Activated naive CD4-positive, alpha-beta T cell (primary cell): ENCODE results near the gene MYH9.

ENCODE experiments used
- DNase-seq, 4 experiments: peaks; one replicate each; lab custom pipeline; 2025; lab: John Stamatoyannopoulos, UW

MYH9 gene

DNA sequence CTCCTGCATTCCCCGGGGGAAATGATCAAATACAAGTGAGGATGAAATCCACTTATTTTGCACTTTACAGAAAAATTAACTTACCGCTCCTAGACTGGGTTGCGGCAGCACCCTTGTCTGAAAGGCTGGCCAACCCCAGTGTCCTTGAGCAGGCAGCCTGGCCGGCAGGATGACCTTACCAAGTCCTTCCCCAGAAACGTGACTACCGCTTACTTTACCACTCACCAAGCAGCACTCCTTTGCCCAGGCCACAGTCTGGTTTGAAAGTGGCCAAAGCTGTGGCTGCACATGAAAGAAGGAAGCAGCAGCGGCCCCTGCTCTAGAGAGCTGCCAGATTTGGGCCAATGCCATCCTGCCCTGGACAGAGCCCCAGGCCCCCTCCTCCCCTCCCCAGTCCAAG lies 20.3 kb downstream of the MYH9 start:
- DNase-seq = no peak

DNA sequence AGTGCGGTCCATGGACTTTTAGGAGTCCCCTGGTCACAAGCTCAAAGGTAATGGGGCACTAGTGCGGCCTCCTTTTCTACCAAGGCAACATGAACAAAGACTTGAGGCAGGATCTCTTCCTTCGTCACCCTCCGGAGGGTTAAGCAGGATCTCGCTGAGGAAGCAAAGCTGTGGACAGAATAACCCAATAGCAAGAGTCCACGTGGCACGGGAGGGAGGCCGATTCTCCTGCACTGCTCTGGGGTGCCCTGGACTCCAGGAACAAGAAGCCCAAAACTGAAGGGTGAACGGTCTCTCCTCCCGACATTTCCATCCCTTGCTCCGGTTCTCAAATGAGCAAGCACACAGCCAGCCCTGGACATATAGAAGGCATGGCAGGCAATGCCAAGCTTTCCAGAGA lies 20.7 kb downstream of the MYH9 start:
- DNase-seq = no peak

DNA sequence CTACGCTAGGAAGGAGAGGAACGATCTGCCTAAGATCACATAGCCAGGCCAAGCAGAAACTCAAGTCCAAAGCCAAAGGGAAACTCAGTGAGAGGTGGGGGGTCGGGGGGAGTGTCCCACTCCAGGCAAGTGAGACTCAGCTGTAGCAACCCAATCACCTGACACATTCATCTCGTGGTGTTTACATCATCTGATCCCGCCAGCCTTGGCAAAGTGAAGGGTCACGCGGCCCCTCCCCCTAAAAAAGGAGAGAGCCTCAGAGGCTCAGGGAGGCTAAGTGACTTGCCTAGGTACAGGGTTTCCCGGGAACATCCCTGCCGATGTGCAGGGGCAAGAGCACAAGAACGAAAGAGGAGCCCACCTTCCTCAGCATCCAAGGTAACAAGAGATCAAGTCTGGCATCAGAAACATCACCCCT lies 21.5 kb downstream of the MYH9 start:
- no peak for DNase-seq

DNA sequence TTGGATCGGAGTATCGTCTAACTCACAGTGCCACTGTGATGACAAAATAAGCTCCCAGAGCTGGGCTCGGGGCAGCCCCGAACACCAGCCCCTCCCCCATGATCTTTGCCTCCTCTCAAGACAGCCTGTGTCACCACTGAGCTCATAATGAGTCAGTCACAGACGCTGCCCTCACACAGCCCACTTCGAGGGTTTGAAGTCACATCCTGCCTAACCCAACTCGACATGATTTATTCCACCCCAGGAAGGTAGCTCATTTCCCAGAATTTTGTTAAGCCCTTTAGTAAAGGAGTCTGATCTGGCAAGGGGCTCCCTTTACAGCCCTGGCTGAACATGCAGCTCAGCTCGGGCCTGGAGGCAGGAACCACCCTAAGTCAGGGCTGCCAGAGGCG lies 22.8 kb downstream of the MYH9 start:
- DNase-seq = peak; percentile 47 to 70 (median 50)

DNA sequence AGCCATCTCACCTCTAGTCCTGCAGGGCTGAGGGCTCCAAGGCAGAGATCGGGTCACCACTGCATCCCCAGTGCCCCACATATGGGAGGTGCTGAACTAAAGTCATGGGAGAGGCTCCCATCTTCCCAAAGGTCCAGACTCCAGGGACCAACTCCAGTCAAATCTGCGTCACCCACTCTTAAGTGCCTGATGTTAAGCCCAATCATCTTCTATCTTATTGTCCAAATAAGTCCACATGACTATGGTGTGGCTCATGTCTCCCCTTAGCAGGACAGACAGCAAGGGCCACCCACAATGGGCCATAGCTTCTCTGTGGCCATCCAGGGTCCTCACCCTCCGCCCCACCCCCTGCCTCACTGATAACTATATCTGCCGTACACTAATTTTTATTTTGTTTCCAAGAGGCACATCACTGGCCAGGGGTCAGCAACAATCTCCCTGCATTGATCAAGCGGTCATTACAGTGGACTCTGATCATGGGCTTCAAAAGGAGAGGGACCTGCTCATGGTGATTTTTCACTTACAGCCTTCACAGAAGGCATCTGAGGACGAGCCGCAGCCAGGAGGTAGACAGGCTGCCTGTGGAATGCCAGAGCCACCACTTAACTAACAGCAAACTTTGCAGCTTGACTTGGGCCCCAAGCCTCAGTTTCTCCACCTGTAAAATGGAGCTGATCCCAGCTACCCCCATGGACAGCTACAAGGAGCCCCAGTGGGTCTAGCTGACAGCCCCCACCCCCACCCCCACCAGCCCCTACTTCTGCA lies 23.3 kb downstream of the MYH9 start:
- no peak for DNase-seq

DNA sequence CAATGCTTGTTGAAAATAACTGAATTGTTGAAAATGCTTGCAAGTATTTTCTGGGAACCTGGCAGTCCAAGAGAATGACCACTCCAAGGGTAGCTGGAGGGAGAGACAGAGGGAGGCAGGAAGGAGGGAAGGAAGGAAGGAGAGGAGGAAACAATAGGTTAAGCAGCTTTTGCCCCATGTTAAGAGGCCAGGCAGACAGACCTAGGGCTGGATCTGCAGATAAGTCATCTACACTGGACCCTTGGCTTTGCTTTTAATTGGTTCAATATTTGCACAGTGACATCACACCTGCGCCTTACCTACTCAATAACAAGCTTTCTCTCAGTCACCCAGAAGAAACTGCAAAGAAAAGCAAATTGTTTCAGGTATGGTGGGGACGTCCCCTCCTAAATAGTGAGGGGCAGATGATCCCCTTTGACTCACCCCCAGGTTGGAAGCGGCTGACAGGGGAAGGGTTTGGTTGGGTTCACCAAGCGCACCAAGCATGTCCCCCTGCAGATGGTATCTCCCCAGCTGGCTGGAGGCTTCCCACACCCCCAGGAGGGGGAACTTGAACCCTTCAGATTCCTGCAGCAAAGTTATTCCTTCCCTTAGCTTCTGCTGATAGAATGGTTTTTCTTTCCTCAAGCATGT lies 24.3 kb downstream of the MYH9 start:
- no peak for DNase-seq

DNA sequence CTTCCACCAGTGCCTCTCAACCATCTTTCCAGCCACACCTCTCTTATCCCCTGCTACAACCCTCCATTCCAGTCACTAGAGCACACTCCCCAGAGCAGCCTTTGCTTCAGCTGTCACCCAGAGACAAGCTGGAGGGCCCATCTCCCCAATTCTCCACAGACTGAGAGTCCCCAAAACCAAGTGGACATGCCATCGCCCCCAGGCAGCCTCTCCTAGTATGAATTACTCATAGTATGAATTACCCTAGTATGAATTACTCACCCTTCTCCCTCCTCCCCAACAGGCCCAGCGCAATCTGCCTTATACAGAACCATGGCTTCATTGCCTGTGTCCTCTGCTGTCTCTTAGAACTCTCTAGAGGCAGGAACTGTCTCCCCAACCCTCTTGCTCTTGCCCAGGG lies 24.8 kb downstream of the MYH9 start:
- DNase-seq = no peak

DNA sequence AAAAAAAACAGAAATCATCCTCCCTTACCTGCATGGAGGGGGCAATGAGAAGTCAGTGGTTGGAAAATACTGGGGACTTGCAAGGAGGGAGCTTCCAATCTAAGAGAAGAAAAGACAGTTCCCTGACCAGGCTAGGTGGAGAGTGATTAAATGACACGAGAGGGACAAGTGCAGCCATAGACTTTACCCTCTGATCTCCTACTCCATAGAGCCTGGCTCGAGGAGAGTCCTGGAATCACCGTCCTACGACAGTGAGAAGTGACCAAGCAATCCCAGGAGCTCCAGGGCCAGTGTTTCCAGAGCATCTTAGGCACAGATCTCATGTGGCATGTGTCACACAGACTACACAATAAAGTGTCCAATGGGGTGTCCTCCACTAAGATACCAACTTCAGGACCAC lies 25.7 kb downstream of the MYH9 start:
- DNase-seq = no peak

DNA sequence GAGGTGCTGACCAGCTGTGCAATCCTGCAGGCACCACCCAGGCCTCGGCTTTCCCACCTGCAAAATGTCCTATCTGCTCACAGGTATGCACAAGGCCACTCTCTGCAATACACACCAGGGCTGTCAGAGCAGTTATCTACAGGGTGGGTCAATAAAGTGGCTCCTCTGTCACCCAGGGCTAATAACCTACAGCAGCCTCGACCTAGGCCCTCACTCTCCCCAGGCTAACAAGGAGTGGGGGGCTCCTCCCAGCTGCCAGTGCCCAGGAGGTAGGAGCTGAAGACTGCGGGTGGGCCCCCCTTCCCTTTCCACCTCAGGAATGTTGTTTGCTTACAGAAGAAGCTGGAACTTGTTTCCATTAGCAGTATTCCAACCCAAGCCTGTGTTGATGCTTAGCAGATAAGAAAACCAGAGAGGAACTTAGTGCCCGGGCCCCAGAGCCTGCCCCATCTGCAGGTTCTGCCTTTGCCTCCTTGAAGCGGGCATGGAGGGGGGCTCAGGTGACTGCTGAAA lies 26.8 kb downstream of the MYH9 start:
- no peak for DNase-seq

DNA sequence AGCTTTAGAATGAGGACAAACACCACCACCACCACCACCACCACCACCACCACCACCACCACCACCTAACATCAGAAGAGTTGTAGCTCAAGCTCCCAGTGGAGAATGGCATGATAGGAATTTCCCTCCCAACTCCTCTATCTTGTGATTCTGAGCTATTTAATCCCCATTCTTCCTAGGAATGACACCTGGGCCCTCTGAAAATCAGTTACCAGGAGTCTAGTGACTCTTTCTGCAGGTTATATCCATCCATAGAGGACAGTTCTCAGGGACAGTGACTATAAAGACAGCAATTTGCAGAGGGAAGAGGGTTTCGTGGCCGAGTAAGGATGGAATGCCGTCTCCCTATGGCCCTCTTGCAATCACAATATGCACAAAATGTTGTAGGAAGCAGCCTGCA lies 27.8 kb downstream of the MYH9 start:
- DNase-seq = no peak

DNA sequence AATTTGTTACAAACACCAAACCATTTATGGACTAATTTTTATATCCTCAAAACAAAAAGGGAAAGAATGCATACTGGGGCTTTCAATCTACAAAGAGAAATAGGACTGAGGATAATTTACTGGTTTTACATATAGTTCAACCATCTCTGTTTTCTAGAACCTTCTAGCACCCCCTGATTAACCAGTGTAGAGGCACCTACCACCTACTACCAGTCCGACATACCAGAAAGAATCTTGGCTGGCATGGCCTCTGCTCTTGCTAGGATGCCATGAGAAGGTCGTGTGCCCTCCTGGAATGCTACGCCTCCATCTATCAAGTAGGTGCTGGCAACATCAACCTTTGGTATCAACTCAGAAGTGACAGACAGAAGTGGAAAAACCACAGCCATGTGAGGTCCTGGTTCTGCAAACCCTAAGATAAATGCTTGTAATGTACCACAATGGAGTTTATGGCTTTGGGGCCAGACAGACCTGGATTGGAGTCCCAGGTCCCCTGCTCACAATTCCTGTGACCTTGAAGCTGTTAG lies 28.2 kb downstream of the MYH9 start:
- DNase-seq = no peak

DNA sequence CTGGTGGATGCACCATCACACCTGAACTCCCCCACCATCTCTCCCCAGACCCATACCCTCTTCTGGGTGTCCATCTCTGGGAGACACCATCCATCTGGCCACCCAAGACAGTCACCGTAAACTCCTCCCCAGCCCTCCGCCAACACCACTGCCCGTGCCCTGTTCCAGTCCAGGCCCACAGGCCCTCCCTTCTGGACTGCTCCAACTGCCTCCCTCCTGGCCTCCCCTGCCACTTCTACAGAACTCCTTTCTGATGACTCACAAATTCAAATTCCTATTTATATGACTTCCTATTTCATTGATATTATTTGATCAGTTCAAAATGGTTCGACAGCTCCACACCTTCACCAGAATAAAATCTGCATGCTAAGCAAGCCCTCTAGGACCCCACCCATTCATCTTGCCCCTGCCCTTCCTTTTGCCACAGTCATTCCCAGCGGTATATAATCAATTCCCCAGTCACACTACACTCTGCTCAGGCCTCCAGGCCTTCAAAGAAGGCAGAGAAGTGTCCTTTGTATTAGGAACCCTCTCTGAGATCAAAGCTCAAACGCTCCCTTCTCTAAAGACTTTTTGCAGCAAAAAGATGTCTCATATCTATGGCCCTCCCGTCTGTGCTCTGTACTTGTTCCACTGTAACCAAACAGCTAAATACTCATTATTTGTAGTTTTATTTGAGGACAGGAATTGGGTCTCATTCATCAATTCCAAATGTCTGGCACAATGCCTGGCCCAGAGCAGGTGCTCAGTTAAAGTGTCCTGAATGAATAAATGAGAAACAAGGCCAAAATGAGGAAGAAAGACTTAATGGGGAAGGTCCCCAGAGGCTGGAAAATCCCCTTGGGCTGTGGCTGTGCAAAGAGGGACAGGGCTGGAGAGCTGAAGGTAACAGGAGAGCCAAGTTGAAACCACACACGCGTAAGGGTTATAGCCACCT lies 29.0 kb downstream of the MYH9 start:
- no peak for DNase-seq

DNA sequence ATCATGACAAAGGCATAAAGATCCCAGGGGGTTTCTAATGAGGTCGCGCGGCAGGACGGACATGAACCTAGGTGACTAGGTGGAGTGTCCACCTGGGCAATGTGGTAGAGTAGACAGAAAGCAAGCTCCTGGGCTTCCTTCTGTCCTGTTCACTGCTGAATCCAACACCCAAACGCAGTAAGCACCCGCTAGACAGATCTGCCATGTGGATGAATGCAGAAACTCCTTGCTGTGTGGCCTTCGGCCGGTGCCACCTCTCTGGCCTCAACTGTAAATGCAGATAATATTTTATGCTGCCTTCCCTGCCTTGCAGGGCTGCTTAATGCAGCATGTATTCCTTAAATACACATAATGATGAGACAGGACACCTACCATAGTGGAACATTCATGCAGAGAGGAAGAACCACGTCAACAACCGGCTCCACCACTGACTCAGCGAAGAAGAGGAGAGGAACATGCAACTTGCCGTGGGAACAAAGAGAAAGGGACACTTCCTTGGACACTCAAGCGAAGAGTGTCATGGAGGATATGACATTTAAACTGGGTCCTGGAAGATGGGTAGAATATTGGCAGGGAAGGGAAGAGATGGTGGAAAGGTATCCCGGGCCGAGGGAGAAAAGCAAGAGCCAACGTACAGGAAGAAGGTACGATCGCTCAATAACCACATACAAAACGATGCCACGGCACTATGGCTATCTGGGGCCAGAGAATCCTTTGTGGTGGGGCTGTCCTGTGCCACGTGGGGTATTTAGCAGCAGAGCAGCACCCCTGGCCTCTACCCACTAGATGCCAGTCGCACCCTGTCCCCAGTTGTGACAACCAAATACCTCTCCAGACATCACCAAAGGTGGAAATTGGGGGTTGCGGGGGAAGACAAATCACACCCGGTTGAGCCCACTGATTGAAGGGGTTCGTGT lies 30.8 kb downstream of the MYH9 start:
- no peak for DNase-seq

DNA sequence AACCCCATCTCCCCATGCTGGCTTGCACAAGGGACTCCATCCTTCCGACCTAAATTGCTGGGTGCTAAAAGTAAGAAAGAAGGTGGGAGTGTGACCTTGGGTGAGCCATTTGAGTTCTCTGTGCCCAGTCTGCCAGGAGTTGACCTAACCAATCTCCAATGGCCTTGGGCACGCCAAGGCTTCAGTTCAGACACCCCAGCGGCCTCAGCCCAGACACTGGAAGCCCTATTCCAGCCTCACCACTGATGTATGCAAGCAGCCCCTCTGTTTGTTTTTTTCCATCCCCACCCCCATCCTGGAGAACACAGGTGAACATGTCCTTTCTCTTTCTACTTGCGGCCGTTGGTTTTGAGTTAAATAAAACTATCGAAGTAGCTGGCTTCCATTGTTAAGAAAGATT lies 31.9 kb downstream of the MYH9 start:
- no peak for DNase-seq

DNA sequence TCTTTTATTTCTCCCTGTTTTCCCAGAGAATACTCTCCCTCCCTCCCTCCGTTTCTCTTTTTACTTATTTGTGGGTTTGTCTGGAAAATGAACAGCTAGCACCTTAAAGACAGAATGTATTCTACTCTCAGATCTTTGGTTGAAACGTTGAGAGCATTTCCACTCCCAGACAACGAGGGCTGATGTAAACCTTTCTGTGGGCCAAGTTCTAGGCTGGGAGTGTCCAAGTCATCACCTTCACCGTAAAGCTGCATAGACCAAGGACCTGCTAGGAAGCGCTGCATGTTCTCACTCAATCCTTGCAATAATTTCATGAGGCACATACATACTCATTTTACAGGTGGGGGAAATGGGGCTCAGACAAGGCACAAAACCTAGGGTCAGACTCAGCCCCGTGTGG lies 32.4 kb downstream of the MYH9 start:
- no peak for DNase-seq

DNA sequence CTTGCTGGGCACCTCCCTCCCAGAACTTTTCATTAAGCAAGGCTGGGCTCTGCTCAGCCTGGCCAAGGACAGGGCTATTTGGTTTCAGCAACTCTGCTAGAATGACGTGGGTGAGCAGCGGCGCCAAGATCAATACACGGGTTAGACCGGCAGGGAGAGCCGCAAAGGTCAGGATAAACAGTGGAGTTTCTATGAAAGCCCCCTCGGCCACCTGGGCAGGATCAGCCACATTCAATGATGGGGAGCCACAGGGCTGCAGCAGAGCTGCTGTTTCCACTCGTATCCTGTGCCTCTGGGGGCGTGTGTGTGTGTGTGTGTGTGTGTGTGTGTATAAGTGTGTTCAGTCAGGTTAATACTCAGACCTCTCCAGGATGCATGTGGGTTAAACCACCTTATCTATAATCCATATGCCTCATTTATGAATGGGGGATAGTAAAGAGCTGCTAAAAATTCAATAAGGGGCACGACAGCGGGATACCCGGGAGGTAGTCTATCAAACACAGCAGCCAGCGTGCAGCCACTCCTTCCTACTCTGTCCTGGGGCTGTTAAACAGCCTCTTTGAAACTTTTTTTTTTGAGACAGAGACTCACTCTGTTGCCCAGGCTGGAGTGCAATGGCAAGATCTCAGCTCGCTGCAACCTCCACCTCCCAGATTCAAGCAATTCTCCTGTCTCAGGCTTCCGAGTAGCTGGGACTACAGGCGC lies 34.8 kb downstream of the MYH9 start:
- DNase-seq = peak in 1 of 4 experiments; percentile 47

DNA sequence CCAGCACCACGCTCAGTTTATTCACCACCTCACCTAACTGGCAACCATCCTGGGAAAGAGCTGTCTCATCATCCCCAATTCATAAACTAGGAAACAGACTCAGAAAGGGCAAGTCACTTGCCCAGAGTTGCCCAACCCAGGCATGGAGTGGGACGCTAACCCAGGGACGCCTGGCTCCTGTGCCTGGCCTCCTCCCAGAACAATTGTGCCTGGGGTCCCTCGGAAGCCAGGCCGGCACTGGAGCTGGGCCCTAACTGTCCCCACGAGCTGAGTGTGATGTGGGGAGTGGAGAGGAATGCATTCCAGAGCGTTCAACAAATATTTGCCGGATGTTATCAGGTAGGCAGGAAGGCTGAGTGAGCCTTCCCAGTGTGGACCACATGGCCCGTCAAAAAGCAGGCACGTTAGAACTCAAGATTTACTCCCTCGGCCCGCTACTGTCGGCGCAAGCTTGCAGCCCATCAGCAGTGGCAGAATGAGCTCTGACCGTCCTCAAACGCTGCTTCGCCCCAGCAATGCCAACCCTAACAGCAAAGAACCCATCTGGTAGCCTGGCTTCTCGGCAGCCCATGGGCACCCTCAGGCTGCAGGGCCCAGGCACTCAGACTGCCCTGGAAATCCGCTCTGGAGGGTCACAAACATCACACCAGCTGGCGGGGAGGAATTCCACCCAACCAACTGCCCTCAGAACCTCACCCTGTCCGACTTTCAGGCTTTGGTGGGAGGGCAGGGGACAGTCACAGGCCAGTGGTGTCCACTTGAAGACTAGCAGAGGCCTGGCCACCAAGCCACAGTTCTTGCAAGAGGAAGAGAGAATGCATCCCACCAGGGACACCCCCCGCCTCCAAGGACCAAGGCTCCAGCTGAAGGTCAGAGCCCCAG lies 35.6 kb downstream of the MYH9 start:
- no peak for DNase-seq

DNA sequence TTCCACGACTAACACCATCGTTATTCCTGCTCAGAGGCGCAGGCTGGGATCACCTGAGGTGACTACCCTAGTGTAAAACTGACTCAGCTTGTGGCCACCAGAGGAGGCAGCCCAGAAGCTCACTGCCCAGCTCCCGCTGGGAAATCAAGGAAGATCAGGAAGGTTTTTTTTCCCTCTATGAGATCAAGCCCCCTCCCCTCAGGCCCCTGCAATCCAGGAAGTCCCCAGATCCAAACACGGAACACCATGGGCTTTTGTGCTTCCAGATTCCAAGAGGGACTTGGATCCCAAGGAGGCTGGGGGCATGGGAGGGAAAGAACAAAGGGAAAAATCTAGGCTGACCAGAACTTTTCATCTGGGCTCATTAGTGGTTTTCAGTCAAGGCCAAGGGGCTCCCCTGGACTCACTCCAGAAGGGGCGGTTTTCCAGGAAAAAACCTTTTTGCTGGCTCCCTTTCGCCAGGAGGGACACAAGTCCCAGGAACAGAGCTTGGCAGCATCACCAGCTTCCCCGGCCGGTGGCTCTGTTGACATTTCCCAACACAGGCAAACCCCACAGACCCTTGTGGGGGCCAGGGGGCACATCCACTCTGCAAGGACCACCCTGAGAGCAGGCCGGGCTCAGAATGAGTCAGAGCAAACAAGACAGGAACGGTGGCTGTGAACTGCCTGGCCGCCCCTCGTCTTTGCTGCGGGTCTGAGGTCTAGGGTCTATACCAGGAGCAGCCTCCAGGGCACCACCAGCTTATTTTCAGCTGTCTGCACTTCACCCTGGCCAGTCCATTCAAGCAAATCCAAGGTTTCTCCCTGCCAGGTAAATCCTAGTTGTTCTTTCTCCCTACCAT lies 36.8 kb downstream of the MYH9 start:
- DNase-seq = no peak

DNA sequence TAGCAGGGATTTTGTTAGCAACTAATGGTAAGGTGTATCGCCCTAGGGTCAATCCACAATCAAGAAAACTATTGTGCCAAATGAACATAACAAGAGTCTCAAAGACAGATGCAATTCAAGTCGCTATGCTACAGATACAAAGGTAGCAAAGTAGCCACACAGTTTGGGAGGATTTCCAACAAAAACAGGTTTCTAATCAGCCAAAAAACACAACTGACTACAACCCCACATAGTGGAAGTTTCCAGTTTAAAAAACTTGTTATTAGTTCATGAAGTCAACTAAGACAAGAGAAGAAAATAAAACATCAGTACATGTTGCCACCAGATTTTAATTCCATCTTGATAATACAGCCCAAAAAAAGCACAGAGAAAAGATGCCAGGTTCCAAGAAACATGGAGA lies 38.0 kb downstream of the MYH9 start:
- DNase-seq = no peak
